ENCODE measurements around the gene RTL10. TPM values are rescaled to one million over a fixed set of nuclear protein-coding genes. Genes with fewer than 3 reads are reported as not detected.

The RTL10 gene
- total and polyA plus RNA-seq, 2 of the 13 experiments (the other 11 are each of a cell fraction or from before 2014, with no cell fraction given): 14.1 to 15.8 TPM

DNA sequence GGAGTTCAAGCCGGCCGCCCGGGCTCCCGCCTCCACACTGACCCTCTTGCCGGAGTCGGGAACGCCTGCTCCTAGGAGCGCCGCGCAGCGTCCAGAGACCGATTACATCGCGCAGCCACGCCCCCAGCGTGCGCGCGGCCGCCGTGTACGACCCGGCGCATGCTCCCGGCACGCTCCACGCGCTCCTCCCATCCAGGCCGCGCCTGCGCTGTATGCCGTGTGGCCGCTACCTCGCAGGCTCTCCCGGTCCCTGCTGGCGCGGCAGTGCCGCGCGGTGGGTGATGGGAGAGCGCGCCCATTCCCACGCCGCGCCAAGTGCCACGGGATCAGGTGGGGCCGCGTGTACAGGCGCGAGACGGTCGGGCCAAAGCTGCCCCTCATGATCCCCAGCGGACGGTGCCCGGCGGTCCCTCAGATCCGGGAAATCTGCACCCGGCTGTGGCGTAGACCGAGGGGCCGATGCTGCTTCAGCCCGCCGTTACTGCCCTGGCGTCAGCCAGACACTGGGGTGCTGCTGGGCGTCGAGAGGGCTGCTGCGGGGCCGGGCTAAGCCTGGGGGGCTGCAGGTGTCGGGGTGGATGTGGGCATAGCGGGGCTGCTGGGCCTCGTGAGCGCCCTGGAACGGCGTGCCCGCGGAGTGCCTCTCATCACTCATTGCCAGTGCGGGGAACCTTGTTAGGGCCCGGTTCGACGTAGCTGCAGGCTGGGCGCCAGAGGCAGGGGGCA, at the start of gene RTL10, which contains the start of gene GNB1L (continued):
- TF ChIP-seq HBP1 (CRISPR knock-in tag; IDR thresholded peaks at IDR 0.05; ENCODE audit: low read depth): peak; percentile 71; the same call in 1 of the 2 replicates
- peak; percentile 99 for TF ChIP-seq AGO2 (optimal IDR thresholded peaks at IDR 0.05; ENCODE audit: low read depth, low read length)
- peak; percentile 91 for TF ChIP-seq ZNF598 (CRISPR knock-in tag; IDR thresholded peaks at IDR 0.05; ENCODE audit: borderline replicate concordance)
- TF ChIP-seq XBP1 (CRISPR knock-in tag; IDR thresholded peaks at IDR 0.05): no peak; the same call in 1 of the 2 replicates
- no peak for TF ChIP-seq TRIM24 (CRISPR knock-in tag; IDR thresholded peaks at IDR 0.05)
- TF ChIP-seq ZNF713 (CRISPR knock-in tag; IDR thresholded peaks at IDR 0.05): 0 out of 2 replicates have a peak, but pooled peaks have one; percentile 91
- no peak for TF ChIP-seq GABPA (IDR thresholded peaks at IDR 0.05; ENCODE audit: low read depth, low read length)
- no peak for TF ChIP-seq GABPA (CRISPR knock-in tag; IDR thresholded peaks at IDR 0.05; ENCODE audit: low read depth)
- peak; percentile 46; the same call in 1 of the 2 replicates for TF ChIP-seq RXRB (CRISPR knock-in tag; IDR thresholded peaks at IDR 0.05; ENCODE audit: borderline replicate concordance)
- TF ChIP-seq, protein P1, sequence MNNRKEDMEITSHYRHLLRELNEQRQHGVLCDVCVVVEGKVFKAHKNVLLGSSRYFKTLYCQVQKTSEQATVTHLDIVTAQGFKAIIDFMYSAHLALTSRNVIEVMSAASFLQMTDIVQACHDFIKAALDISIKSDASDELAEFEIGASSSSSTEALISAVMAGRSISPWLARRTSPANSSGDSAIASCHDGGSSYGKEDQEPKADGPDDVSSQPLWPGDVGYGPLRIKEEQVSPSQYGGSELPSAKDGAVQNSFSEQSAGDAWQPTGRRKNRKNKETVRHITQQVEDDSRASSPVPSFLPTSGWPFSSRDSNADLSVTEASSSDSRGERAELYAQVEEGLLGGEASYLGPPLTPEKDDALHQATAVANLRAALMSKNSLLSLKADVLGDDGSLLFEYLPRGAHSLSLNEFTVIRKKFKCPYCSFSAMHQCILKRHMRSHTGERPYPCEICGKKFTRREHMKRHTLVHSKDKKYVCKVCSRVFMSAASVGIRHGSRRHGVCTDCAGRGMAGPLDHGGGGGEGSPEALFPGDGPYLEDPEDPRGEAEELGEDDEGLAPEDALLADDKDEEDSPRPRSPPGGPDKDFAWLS (CRISPR knock-in tag; IDR thresholded peaks at IDR 0.05; ENCODE audit: borderline replicate concordance): 0 out of 2 replicates have a peak, but pooled peaks have one; percentile 87
- TF ChIP-seq, protein P2, sequence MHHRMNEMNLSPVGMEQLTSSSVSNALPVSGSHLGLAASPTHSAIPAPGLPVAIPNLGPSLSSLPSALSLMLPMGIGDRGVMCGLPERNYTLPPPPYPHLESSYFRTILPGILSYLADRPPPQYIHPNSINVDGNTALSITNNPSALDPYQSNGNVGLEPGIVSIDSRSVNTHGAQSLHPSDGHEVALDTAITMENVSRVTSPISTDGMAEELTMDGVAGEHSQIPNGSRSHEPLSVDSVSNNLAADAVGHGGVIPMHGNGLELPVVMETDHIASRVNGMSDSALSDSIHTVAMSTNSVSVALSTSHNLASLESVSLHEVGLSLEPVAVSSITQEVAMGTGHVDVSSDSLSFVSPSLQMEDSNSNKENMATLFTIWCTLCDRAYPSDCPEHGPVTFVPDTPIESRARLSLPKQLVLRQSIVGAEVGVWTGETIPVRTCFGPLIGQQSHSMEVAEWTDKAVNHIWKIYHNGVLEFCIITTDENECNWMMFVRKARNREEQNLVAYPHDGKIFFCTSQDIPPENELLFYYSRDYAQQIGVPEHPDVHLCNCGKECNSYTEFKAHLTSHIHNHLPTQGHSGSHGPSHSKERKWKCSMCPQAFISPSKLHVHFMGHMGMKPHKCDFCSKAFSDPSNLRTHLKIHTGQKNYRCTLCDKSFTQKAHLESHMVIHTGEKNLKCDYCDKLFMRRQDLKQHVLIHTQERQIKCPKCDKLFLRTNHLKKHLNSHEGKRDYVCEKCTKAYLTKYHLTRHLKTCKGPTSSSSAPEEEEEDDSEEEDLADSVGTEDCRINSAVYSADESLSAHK (CRISPR knock-in tag; IDR thresholded peaks at IDR 0.05; ENCODE audit: borderline replicate concordance): peak; percentile 82; the same call in 1 of the 2 replicates
- peak; percentile 87; the same call in 1 of the 2 replicates for TF ChIP-seq AKAP8 (CRISPR knock-in tag; IDR thresholded peaks at IDR 0.05)
- TF ChIP-seq TEAD3 (CRISPR knock-in tag; optimal IDR thresholded peaks at IDR 0.05; ENCODE audit: borderline replicate concordance): peak; percentile 89
- TF ChIP-seq SAP130 (CRISPR knock-in tag; IDR thresholded peaks at IDR 0.05; ENCODE audit: low read depth): peak; percentile 94
- peak; percentile 10; the same call in 1 of the 2 replicates for TF ChIP-seq ZNF740 (CRISPR knock-in tag; IDR thresholded peaks at IDR 0.05)
- TF ChIP-seq PLRG1 (conservative IDR thresholded peaks at IDR 0.05): no peak
- TF ChIP-seq ZFP91 (CRISPR knock-in tag; IDR thresholded peaks at IDR 0.05; ENCODE audit: borderline replicate concordance): peak; percentile 92
- TF ChIP-seq ZIK1 (CRISPR knock-in tag; IDR thresholded peaks at IDR 0.05; ENCODE audit: borderline replicate concordance, low read depth): no peak
- 0 out of 2 replicates have a peak, but pooled peaks have one; percentile 41 for TF ChIP-seq ZNF670 (CRISPR knock-in tag; IDR thresholded peaks at IDR 0.05; ENCODE audit: borderline replicate concordance)

All from HepG2 (cell line).